Activated CD8-positive, alpha-beta memory T cell treated with anti-CD3 and anti-CD28 coated beads for 36 hours (primary cell): ENCODE measurements around the gene NHSL2. TPM values are rescaled to one million over a fixed set of nuclear protein-coding genes. Genes with fewer than 3 reads are reported as not detected.
"Not testable (repeated sequence)": the region's sequence is repeated elsewhere in the genome, so short reads cannot be mapped to it uniquely, and the experiment has no call there.

Experiments used
- CTCF ChIA-PET: fragments of 350-600 bp; sonication (Branson Sonifier 250); formaldehyde crosslinking; loops from one replicate; lab custom pipeline; 2021; ENCODE audit warnings: antibody characterized with exemption; lab: Charles Lee
- POLR2A ChIA-PET: fragments of 350-600 bp; sonication (Branson Sonifier 250); formaldehyde crosslinking; loops from one replicate; lab custom pipeline; 2021; ENCODE audit warnings: antibody characterized with exemption; lab: Charles Lee
- total RNA-seq, 2 experiments: library from RNA; stranded (reverse); gene quantifications; one replicate each; pipeline ENCODE4 v1.2.3, GENCODE V29; 2021

NHSL2 gene
- total RNA-seq, 2 experiments from 2014 or later, result 0.31 to 0.34 TPM

DNA sequence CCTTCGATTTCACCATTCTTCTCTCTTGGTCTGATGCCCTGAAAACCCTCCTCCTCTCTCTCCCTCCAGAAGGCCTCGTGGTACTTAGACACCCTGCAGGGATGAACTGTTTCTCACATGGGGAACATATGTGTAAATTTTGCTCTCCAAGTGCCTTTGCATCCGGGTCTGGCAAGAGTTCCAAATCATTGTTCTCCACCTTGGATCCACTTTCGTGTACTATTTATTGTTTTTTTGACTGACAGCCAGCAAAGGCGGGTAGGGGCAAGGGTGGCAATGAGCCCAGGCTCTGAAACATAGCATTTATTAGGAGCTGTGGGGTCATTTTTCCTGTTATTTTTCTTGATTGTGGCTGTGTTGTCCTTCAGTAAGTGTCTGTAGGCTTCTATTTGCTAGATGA lies 139.4 kb downstream of the NHSL2 start:
- ChIA-PET CTCF (interaction anchor here (0.7 kb wide), 1 partner anchor 1860 kb away, joined by 3 read pairs; no protein-coding TSS in a partner anchor), POLR2A (no interaction called here)

DNA sequence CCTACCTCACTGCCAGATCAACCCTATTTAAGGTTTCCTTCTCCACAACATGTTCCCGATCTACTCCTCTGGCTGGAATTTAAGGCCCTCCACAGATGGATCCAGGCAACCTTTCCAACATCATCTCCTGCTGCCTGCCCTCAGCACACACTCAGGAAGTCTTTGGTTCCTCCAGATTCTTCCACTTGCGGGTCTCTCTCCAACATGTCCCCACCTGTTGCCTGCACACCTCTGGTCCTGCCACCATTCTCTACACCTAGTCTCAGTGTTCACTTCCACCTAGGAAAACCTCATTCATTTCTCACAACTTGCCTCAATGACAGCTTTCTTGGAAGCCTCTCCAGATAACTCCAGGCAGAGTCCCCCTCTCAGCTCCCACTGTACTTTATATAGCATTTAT lies 140.9 kb downstream of the NHSL2 start:
- ChIA-PET POLR2A (no interaction called here), CTCF (no interaction called here)

DNA sequence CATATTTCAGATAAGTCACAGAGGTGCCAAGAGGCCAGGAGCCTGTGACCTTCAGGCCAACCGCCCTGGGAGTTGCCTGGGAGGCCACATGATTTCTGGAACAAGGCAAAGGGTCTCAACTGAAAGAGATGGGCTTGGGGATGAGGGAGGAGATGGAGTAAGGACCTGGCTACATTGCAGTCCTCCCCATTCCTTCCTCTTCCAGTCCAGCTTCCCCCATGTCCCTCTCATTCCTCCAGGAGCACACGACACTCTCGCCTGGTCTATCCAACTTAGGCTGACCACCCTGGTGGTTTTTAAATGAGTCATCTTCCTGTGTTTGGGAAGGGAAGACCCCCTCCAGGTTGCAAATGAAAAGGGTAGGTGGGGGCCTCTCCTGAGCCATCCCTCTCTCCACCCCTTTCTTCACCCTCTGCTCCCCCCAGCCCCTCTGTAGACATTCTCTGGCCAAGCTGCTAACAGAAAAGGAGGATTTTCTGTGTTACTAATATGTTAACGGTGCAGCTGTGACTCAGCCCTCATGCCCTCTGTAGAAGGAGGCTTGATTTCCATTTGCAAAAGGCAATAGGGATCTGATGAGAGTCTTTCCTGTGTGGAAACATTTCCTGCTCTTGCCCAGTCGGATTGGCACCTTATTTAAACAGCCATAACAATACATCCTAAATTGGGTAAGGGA lies 141.9 kb downstream of the NHSL2 start:
- CTCF ChIA-PET, result no interaction called here
- POLR2A ChIA-PET, result no interaction called here

DNA sequence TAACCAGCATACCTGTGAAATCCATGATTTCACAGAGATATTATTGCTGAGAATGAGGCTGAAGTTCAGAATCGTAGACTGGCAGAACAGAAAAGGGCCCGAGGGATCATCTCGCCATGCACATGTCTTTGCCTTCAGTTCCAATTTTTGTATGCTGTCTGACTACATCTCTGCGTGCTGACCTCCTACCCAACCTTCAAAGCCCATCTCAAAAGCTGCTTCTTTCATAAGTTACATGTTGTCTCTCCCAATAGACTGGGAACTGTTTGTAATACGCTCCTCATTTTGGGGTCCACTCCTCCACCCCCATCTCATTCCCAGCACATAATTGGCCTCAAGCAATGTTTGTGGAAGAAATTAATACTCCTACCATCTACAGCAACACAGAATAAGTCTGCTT lies 142.9 kb downstream of the NHSL2 start:
- ChIA-PET CTCF (no interaction called here), POLR2A (no interaction called here)

DNA sequence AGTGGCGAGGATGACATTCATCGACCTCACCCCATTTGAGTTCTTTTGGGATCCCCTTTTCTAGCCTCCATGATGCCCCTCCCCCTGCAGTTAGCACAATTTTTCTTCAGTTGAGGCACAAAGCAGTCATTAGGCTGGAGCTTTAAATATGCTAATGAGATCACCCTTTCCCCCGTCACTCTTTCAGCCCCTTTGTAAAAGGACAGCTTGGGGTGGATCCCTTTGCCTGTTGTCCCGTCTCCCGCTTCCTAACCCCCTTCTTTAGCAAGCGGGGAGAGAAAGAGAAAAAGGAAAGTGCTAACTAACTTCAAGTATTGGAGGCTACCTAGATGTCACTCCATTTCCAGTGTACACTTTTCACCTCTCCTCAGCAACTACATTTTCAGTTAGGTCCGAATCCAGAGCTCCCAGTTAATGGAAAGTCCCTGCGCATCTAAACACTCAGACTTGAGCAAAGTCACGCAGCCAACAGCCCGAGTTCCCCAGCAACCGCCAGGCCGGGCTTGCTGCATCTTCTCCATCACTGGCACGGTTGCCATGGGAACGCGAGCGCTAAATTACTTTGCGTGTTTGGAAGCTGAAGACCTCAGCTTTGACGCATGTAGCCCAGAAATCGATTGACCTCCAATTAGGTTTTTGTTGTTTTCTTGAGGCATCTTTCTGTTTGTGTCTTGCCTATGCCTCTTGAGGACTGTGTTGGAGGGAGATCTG lies 144.3 kb downstream of the NHSL2 start:
- CTCF ChIA-PET, result no interaction called here
- POLR2A ChIA-PET, result no interaction called here

DNA sequence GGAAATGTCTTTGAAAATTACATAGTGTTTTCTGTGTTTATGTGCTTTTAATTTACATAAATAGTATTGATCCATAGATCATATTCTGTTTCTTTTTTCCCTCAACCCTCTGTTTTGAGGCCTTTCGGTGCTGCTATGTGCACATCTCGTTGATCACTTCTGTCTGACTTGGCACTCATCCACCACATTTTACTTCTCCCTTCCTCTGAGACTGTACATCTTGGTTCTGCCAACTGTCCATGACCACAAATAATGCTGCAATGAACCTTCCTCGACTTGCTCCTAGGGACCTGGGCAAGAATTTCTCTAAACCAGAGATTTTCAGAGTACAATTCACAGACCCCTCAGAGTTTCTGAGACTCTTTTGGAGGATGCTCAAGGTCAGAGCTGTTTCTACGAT lies 146.7 kb downstream of the NHSL2 start:
- ChIA-PET POLR2A (no interaction called here), CTCF (no interaction called here)

DNA sequence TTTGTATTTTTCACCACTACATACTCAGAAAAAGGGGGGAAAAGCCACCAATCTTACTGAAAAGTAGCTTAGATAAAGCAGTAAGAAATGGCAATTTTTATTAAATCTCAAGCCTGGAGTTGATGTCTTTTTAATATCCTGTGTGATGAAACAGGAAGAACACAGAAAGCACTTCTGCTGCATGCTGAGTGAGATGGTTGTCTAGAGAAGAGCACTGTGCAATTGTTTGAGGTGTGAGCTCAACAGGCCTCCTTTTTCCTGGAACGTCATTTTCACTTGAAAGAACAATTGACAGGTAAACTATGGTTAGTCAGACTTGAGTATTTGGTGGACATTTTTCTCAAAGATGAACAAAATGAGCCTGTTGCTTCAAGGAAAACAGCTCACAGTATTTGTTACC lies 147.2 kb downstream of the NHSL2 start:
- POLR2A ChIA-PET, result no interaction called here
- CTCF ChIA-PET, result no interaction called here

DNA sequence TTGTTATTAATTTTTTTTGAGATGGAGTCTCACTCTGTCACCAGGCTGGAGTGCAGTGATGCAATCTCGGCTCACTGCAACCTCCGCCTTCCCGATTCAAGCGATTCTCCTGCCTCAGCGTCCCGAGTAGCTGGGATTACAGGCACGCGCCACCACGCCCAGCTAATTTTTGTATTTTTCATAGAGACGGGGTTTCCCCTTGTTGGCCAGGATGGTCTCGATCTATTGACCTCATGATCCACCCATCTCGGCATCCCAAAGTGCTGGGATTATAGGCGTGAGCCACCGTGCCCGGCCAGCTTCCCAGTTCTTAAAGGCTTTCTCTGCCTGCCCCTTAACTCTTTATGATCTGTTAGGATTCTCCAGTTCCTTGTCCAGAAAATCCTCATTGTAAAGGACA lies 147.7 kb downstream of the NHSL2 start:
- CTCF ChIA-PET, POLR2A ChIA-PET: not testable (repeated sequence)

DNA sequence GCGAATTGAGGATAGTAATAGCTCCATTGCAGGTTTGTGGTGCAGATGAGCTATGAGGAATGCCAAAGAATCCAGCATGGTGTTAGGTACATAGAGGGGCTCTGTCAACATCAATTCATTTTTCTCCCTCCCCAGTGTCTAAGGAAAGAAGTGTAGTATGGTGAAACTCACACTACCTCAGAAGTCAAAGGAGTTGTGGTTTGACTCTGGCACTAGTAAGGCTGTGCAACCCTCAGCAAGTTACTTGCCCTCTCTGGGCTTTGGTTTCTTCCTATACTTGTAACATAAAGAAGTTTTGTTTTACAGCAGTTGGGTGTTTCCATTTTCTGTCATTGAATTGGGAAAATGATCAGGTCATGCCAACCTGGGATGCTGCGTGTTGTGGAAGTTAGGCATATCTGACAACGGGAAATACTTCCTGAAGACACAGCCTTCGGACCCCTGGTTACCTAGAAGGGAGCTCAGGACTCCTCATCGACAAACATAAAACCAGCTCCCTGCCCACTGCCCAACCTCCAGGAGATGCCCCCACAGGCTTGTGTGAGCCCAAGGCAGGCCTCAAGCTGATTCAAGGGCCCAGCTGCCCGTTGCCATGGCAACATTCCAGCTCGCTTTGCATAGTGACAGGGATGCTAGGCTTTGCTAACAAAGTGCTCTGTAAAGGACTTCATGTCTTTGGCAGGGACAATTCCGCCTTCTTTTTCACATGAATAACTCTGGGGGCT lies 149.7 kb downstream of the NHSL2 start:
- POLR2A ChIA-PET, result no interaction called here
- CTCF ChIA-PET, result no interaction called here

DNA sequence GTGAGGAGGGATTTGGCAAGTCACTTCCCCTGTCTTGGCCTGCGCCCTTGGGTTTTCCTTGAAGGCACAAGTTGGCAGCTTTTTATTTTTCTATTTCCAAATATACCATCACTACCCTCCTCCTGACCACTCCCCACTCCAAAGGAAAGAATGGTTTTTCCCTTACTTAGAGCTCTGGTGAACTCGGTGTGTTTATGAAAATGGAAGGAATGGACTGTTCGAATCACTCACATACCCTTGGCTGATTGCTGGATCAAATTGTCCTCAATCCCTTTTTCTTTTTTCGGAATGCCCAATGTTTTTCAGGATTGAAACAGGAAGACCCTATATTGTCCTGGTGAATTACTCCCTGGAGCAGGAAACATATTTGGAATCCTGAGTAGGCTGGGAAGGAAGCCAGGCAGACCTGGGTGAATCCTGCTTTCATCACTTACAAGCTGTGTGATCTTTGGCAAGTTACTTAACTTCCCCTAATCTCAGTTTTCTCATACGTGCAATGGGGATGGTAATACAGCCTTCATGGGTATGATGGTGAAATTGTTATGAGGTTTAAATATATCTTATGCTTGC lies 150.4 kb downstream of the NHSL2 start:
- POLR2A ChIA-PET, result no interaction called here
- CTCF ChIA-PET, result no interaction called here

DNA sequence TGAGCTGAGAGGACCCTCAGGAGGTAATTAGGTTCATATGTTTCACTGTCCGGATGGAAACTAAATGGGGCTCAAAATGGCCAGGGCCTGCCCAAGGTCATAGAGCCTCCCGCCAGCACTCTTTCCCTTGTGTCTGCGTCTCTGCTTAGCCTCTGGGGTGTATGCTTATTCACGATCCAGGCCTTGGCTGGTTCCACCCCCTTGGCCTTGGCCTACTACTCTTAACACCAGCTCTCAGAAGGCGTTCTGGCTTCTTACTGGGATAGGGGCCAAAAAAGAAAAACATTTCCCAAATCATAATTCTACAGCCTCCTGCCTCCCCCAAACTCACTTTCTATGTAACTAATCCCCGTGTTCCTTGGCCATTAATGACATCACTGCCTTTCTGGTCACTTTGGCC lies 152.3 kb downstream of the NHSL2 start:
- CTCF ChIA-PET, result no interaction called here
- POLR2A ChIA-PET, result no interaction called here

DNA sequence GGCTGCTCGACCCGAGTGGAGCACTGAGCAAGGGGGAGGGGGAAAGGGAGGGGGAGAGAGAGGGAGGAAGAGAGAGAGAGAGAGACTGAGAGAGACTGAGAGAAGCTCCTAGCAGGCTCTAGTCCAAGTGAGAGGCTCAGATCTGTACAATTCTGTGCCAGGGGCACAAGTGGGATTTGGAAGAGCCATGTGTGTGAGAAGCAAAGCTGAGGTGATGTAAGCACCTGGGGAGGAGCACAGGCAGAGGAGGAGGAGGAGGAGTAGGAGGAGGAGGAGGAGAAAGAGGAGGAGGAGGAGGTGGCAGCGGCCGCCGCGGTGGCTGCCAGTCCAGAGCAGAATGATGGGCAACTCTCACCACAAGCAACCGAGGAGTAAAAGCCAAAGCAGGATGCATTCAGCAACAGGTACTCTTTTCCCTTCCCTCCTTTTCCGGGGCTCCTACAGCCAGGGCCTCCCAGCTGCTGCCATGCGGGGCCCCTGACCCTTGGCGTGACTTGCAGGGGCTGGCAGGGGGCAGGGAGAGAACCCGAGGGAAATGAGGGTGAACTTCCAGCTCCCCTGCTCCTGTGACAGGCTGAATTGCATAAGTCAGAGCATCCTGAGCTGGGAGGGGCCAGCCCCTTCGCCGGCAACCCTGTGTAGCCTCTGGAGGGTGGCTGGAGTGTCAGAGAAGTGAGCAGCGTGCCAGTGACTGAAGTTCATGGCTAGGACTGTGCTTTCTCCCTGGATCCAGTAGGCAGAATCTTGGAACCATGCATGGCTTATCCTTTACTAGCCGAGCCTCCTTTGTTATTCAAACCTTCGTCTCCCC lies 158.9 kb downstream of the NHSL2 start:
- POLR2A ChIA-PET, result no interaction called here
- CTCF ChIA-PET, result no interaction called here

DNA sequence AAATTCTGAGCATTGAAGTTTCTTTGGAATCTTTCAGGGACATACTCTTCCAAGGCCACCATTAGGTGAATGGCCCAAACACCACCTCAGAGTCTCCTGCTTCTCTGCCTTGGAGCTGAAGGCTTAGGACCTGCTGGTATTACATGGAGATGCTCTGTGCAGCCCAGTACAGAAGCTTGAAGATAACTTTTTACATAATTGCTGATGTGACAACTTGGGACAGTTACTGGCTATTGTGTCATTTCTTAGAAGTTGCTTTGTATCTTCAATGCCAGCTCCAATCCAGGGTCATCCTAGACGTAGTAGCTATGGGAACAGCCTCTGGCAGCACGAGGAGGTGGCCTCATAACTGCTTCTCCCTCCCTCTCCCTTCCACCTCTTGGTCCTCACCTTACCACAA lies 160.6 kb downstream of the NHSL2 start:
- CTCF ChIA-PET, result no interaction called here
- POLR2A ChIA-PET, result no interaction called here

DNA sequence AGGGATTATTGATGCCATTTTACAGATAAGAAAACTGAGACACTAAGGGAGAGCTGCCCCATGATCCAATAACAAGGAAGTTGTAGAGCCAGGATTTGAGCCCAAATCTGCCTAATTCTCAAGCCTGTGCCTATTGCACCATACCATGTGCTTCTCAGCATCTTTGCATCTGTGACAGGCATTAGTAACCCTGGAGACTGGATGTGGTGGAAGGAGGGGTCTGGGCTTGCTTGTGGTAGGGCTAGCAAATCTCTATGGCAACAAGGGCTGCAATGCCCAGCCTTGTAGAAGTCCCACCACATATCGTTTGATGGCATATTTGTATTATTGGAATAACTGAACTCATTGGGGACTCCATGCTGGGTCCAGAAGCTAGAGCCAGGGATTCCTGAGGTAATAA lies 163.0 kb downstream of the NHSL2 start:
- ChIA-PET POLR2A (no interaction called here), CTCF (no interaction called here)

DNA sequence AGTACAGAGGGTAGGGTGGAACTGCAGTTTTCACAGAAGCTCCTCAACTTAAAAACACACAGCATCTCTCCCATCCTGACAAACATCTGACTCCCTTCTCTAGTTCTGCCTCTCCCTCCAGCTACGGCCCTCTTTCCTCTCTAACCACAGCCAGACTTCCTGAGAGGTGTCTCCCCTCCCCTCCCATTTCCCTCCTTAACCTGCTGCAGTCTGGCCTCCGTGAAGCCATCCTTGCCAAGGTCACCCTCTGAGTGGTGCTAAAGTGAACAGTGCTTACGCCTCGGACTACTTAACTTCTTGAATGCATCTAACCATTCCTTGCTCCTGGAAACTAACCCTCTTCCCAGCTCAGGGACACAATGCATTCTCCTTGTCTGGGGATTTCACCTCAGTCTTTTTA lies 167.8 kb downstream of the NHSL2 start:
- ChIA-PET CTCF (no interaction called here), POLR2A (no interaction called here)

DNA sequence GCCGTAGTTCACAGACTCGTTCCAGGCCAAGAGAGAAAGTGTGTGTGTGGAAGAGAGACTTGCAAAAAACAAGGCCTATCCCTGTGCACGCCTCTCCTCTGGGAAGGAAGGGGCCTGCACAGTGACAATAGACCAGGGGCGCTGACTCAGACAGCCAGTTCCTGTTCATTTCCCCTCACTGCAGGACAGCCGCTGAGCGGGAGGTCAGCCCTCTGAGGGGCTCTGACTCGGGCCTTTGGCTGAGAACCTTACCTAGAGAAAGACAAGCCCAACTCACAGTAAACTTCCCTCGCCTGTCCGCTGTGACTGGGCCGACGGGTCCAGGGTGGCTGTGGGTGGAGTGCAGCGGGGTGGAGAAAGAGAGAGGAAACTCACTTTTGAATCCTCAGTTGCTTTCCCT lies 169.0 kb downstream of the NHSL2 start:
- CTCF ChIA-PET, result no interaction called here
- POLR2A ChIA-PET, result no interaction called here

DNA sequence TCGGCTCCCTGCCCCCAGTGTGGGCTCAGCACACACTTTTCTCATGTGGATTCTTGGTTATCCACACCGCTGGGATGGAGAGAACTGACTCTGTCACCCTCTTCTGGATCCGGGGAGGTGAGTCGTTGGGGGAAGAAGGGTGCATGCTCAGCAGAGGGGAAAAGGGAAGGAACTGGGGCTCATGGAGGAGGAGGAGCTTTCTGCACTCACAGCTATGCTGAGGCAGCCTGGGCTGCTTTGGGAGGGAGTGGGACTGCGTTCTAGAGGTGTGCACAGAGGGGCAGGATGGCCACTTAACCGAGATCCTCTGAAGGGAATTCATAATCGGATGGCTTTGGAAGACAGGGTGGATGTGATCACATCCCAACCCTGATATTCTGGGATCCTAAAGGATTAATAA lies 169.5 kb downstream of the NHSL2 start:
- ChIA-PET POLR2A (no interaction called here), CTCF (no interaction called here)

DNA sequence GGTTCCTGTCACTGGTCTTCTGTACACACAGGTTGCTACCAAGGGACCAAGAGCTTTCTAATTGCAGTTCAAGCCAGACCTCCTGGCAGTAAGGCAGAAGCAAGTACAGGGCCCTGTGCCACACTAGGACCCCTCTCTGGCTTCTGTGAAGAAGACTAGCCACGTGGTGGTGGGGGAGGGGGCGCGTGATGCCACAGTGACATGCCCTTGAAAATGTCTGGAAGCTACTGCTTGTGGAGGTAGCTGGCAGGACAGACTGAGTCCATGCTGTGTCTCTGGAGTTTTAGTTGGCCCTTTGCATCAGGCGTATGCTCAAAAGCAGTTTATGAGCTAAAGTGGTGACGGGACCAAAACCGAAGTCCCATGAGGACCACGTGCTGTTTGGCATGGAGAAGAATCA lies 170.2 kb downstream of the NHSL2 start:
- ChIA-PET CTCF (no interaction called here), POLR2A (no interaction called here)

DNA sequence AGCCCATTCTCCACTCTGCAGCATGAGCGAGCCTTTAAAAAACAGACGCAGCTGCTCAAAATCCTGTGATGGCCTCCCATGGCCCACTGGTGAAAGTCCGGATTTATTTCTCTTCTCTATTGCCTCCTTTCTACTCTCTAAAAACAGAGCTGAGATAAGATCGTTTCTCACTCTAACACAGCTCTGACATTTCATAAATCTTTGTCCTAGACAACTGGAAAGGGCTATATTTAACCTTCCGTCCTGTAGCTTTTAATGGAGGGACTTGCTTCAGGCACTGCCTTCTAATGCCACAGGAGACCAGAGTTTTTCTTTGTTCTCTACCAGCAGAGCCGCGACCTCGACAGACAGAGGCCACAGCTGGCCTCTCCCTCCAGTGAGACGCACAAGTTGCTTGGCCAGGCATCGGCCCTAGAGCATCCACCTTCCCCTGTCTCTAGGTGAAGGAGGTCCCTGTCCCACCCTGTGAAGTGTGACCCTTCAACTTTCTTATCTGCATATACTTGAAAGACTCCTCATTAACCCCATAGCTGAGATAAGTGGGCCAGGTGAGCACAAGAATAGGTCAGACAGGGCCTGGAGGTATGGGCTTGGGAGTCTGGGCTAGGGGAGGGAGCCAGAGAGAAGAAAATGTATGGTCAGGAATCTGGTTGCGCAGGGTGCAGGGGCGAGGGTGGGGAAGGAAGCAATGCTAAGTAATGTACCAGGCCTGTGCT lies 171.1 kb downstream of the NHSL2 start:
- CTCF ChIA-PET, result no interaction called here
- POLR2A ChIA-PET, result no interaction called here
